Measurements from ENCODE around the gene GSK3B. TPM values are rescaled to one million over a fixed set of nuclear protein-coding genes. Genes with fewer than 3 reads are reported as not detected.

The GSK3B gene
- total and polyA plus RNA-seq, 12 donors = 7.5 to 57.1 (median 46.1) TPM

DNA sequence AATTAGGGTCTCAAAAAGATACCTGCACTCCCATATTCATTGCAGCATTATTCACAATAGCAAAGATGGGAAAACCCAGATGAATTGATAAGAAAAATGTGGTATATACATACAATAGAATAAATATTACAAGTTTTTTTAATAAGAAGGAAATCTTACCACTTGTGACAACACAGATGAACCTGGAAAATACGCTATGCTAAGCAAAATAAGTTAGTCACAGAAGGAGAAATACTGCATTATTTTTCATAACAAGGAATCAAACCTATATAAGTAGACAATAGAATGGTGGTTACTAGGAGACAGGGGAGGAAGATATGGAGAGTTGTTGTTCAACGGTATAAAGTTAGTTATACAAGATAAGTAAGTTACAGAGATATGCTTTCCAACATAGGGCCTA, 130.0 kb downstream of the GSK3B start:
- DNase-seq (no peak), ATAC-seq (no peak)
- TF ChIP-seq, protein P1, sequence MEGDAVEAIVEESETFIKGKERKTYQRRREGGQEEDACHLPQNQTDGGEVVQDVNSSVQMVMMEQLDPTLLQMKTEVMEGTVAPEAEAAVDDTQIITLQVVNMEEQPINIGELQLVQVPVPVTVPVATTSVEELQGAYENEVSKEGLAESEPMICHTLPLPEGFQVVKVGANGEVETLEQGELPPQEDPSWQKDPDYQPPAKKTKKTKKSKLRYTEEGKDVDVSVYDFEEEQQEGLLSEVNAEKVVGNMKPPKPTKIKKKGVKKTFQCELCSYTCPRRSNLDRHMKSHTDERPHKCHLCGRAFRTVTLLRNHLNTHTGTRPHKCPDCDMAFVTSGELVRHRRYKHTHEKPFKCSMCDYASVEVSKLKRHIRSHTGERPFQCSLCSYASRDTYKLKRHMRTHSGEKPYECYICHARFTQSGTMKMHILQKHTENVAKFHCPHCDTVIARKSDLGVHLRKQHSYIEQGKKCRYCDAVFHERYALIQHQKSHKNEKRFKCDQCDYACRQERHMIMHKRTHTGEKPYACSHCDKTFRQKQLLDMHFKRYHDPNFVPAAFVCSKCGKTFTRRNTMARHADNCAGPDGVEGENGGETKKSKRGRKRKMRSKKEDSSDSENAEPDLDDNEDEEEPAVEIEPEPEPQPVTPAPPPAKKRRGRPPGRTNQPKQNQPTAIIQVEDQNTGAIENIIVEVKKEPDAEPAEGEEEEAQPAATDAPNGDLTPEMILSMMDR (IDR thresholded peaks at IDR 0.05) = no peak
- 63 to 68% methylated on average over 2 of the region's 2 CpGs for WGBS, 2 donors
- Histone ChIP-seq H3K4me1 (peaks cover 0 to 28% (median 10%) of the 10 kb centered on the region in 9 donors), H3K27me3 (no peaks in the 10 kb centered on the region), H3K4me3 (no peak overlapping the region), H3K36me3 (no peaks in the 10 kb centered on the region), H3K27ac (no peak overlapping the region), H3K9me3 (peaks cover 0 to 10% (median 0%) of the 10 kb centered on the region in 11 donors)
- intact Hi-C loops (cut with DNase I) = no loop called here

DNA sequence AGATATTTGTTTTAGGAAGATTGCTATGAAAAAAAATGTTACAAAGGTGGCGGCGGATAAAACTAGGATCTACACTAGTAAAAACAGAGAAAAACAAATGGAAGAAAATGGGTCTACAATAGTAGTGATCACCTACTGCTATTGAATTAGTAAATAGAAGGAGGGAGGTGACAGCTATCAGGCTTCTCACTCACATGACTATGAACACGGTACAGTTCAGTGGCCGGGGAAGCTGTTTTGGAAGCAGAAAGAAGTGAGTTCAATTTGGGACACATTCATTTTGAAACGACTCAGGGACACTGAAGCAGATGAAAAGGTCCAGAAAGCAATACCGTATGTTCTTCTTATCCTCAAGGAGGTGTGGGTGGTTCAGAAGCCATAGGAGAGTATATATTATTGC, 138.3 kb downstream of the GSK3B start:
- WGBS, 2 donors = 68 to 73% methylated on average over 6 of the region's 6 CpGs
- DNase-seq = no peak
- Histone ChIP-seq H3K4me1 (peaks cover 0 to 45% (median 9%) of the 10 kb centered on the region in 9 donors), H3K36me3 (no peaks in the 10 kb centered on the region), H3K27ac (no peak overlapping the region), H3K9me3 (no peaks in the 10 kb centered on the region), H3K27me3 (no peaks in the 10 kb centered on the region), H3K4me3 (no peak overlapping the region)
- intact Hi-C loops (cut with DNase I) = no loop called here
- TF ChIP-seq, protein P1 (IDR thresholded peaks at IDR 0.05) = no peak
- ATAC-seq = peak in 1 of 8 donors; percentile 57

- no peak for DNase-seq
- 89 to 93% methylated on average over 3 of the region's 3 CpGs for WGBS, 2 donors
- Histone ChIP-seq H3K4me3 (no peak overlapping the region), H3K27me3 (no peaks in the 10 kb centered on the region), H3K4me1 (peaks cover 0 to 41% (median 15%) of the 10 kb centered on the region in 9 donors), H3K36me3 (no peaks in the 10 kb centered on the region), H3K27ac (peak overlapping the region in 1 of 10 donors; percentile 27), H3K9me3 (no peaks in the 10 kb centered on the region)
- intact Hi-C loops (cut with DNase I) = no loop called here
- peak in 4 of 8 donors; percentile 41 to 66 (median 56) for ATAC-seq
- TF ChIP-seq, protein P1 (IDR thresholded peaks at IDR 0.05) = no peak
These were observed 143.5 kb downstream of the GSK3B start for GRCh38 chr3:119950666-119951325.

DNA sequence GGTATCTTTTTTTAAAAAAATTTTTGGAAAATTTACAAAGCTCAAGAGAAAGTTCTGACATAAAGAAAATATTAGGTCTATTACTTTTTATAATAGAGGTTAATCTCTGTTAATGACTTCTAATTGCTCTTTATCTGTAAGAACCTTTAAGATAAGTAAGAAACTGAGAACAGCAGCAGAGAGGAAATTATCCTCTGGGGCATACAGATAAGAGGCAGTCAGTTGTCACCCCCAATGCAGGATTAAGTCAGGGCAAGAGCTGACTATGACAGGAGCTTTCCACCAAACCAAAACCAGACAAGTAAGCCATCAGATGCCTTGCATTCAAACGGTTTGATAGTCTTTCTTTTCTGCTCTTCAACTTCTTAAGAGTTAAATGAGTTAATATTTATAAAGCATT, 149.0 kb downstream of the GSK3B start:
- no peaks in the 10 kb centered on the region for H3K9me3 ChIP-seq
- TF ChIP-seq, protein P1 (IDR thresholded peaks at IDR 0.05) = no peak
- WGBS, 2 donors = 15 to 20% methylated on average over 1 of the region's 1 CpG
- H3K27me3 ChIP-seq = no peaks in the 10 kb centered on the region
- no peak for ATAC-seq
- no peak overlapping the region for H3K27ac ChIP-seq
- intact Hi-C loops (cut with DNase I) = no loop called here
- no peak for DNase-seq
- peaks cover 0 to 32% (median 10%) of the 10 kb centered on the region in 9 donors for H3K4me1 ChIP-seq
- H3K36me3 ChIP-seq = no peaks in the 10 kb centered on the region
- no peak overlapping the region for H3K4me3 ChIP-seq

Data from heart right ventricle (tissue), 16 donors.